ENCODE results near the gene LRRC2. TPM values are rescaled to one million over a fixed set of nuclear protein-coding genes. Genes with fewer than 3 reads are reported as not detected.

Gene LRRC2
- total and polyA plus RNA-seq, 5 donors from 2014 or later, result 1.2 to 3.8 (median 2.4) TPM

- Mint-ChIP-seq H3K4me1 (no peaks in the 10 kb centered on the region), H3K27ac (no peak overlapping the region), H3K9me3 (no peaks in the 10 kb centered on the region), H3K4me3 (no peak overlapping the region), H3K36me3 (no peaks in the 10 kb centered on the region), H3K27me3 (peaks cover 32% of the 10 kb centered on the region)
- Histone ChIP-seq H3K27me3 (ENCODE audit: control insufficient read depth, insufficient read depth, low read length) (peaks cover under 1% of the 10 kb centered on the region), H3K9me3 (ENCODE audit: control insufficient read depth in 2 of 2, low read length in 2 of 2) (no peaks in the 10 kb centered on the region), H3K27ac (ENCODE audit: insufficient read depth, low read length, poor library complexity, severe bottlenecking) (no peak overlapping the region), H3K36me3 (ENCODE audit: control insufficient read depth, insufficient read depth, low read length) (no peaks in the 10 kb centered on the region), H3K4me1 (ENCODE audit: control insufficient read depth, insufficient read depth, low read length, poor library complexity, severe bottlenecking) (no peaks in the 10 kb centered on the region), H3K4me3 (ENCODE audit: low read depth, low read length) (no peak overlapping the region)
- DNase-seq (no peak), ATAC-seq (ENCODE audit: low read depth in 2 of 2) (no peak)
These were observed 41.5 kb upstream of the LRRC2 start for GRCh38 chr3:46607603-46608028.

GRCh38 chr3:46604127-46604526, 38.0 kb upstream of the LRRC2 start:
- H3K4me3 ChIP-seq (ENCODE audit: low read depth, low read length), result no peak overlapping the region
- Mint-ChIP-seq H3K9me3 (peaks cover 0 to 2% (median 0%) of the 10 kb centered on the region in 7 donors), H3K27me3 (peaks cover 17% of the 10 kb centered on the region), H3K4me1 (no peaks in the 10 kb centered on the region), H3K27ac (peak overlapping the region in 1 of 3 donors; percentile 45), H3K4me3 (no peak overlapping the region), H3K36me3 (no peaks in the 10 kb centered on the region)
- H3K36me3 ChIP-seq (ENCODE audit: control insufficient read depth, insufficient read depth, low read length), result no peaks in the 10 kb centered on the region
- DNase-seq (peak in 1 of 3 donors; percentile 11), ATAC-seq (ENCODE audit: low read depth in 2 of 2) (no peak)
- no peaks in the 10 kb centered on the region for H3K9me3 ChIP-seq (ENCODE audit: control insufficient read depth in 2 of 2, low read length in 2 of 2)
- no peaks in the 10 kb centered on the region for H3K27me3 ChIP-seq (ENCODE audit: control insufficient read depth, insufficient read depth, low read length)
- no peak overlapping the region for H3K27ac ChIP-seq (ENCODE audit: insufficient read depth, low read length, poor library complexity, severe bottlenecking)
- no peaks in the 10 kb centered on the region for H3K4me1 ChIP-seq (ENCODE audit: control insufficient read depth, insufficient read depth, low read length, poor library complexity, severe bottlenecking)

GRCh38 chr3:46603446-46604046, 37.4 kb upstream of the LRRC2 start:
- Histone ChIP-seq H3K4me3 (ENCODE audit: low read depth, low read length) (no peak overlapping the region), H3K27ac (ENCODE audit: insufficient read depth, low read length, poor library complexity, severe bottlenecking) (no peak overlapping the region), H3K27me3 (ENCODE audit: control insufficient read depth, insufficient read depth, low read length) (no peaks in the 10 kb centered on the region), H3K36me3 (ENCODE audit: control insufficient read depth, insufficient read depth, low read length) (no peaks in the 10 kb centered on the region), H3K9me3 (ENCODE audit: control insufficient read depth in 2 of 2, low read length in 2 of 2) (no peaks in the 10 kb centered on the region), H3K4me1 (ENCODE audit: control insufficient read depth, insufficient read depth, low read length, poor library complexity, severe bottlenecking) (no peaks in the 10 kb centered on the region)
- H3K27ac Mint-ChIP-seq, result no peak overlapping the region
- H3K9me3 Mint-ChIP-seq, result peaks cover 0 to 2% (median 0%) of the 10 kb centered on the region in 7 donors
- no peak for DNase-seq
- no peaks in the 10 kb centered on the region for H3K36me3 Mint-ChIP-seq
- H3K4me3 Mint-ChIP-seq, result no peak overlapping the region
- H3K27me3 Mint-ChIP-seq, result peaks cover 14% of the 10 kb centered on the region
- ATAC-seq (ENCODE audit: low read depth in 2 of 2), result no peak
- H3K4me1 Mint-ChIP-seq, result no peaks in the 10 kb centered on the region

GRCh38 chr3:46599590-46599989, 33.5 kb upstream of the LRRC2 start:
- Mint-ChIP-seq H3K36me3 (no peaks in the 10 kb centered on the region), H3K4me3 (no peak overlapping the region), H3K27me3 (peaks cover 19% of the 10 kb centered on the region), H3K4me1 (no peaks in the 10 kb centered on the region), H3K27ac (no peak overlapping the region), H3K9me3 (peaks cover 0 to 2% (median 0%) of the 10 kb centered on the region in 7 donors)
- H3K27me3 ChIP-seq (ENCODE audit: control insufficient read depth, insufficient read depth, low read length), result peaks cover 2% of the 10 kb centered on the region
- DNase-seq (no peak), ATAC-seq (ENCODE audit: low read depth in 2 of 2) (no peak)
- H3K4me3 ChIP-seq (ENCODE audit: low read depth, low read length), result no peak overlapping the region
- H3K27ac ChIP-seq (ENCODE audit: insufficient read depth, low read length, poor library complexity, severe bottlenecking), result no peak overlapping the region
- no peaks in the 10 kb centered on the region for H3K4me1 ChIP-seq (ENCODE audit: control insufficient read depth, insufficient read depth, low read length, poor library complexity, severe bottlenecking)
- no peaks in the 10 kb centered on the region for H3K36me3 ChIP-seq (ENCODE audit: control insufficient read depth, insufficient read depth, low read length)
- no peaks in the 10 kb centered on the region for H3K9me3 ChIP-seq (ENCODE audit: control insufficient read depth in 2 of 2, low read length in 2 of 2)

GRCh38 chr3:46595819-46596314, 29.8 kb upstream of the LRRC2 start:
- no peak overlapping the region for H3K4me3 ChIP-seq (ENCODE audit: low read depth, low read length)
- H3K36me3 ChIP-seq (ENCODE audit: control insufficient read depth, insufficient read depth, low read length), result no peaks in the 10 kb centered on the region
- Mint-ChIP-seq H3K36me3 (no peaks in the 10 kb centered on the region), H3K9me3 (peaks cover 0 to 2% (median 0%) of the 10 kb centered on the region in 7 donors), H3K4me3 (no peak overlapping the region), H3K27ac (no peak overlapping the region), H3K4me1 (no peaks in the 10 kb centered on the region), H3K27me3 (peaks cover 30% of the 10 kb centered on the region)
- no peaks in the 10 kb centered on the region for H3K9me3 ChIP-seq (ENCODE audit: control insufficient read depth in 2 of 2, low read length in 2 of 2)
- peaks cover 2% of the 10 kb centered on the region for H3K27me3 ChIP-seq (ENCODE audit: control insufficient read depth, insufficient read depth, low read length)
- no peaks in the 10 kb centered on the region for H3K4me1 ChIP-seq (ENCODE audit: control insufficient read depth, insufficient read depth, low read length, poor library complexity, severe bottlenecking)
- H3K27ac ChIP-seq (ENCODE audit: insufficient read depth, low read length, poor library complexity, severe bottlenecking), result no peak overlapping the region
- ATAC-seq (ENCODE audit: low read depth in 2 of 2), result no peak
- no peak for DNase-seq

GRCh38 chr3:46594723-46595122, 28.6 kb upstream of the LRRC2 start:
- no peak overlapping the region for H3K27ac Mint-ChIP-seq
- no peak for ATAC-seq (ENCODE audit: low read depth in 2 of 2)

GRCh38 chr3:46593979-46594378, 27.9 kb upstream of the LRRC2 start:
- Mint-ChIP-seq H3K4me1 (no peaks in the 10 kb centered on the region), H3K27me3 (peaks cover 36% of the 10 kb centered on the region), H3K36me3 (no peaks in the 10 kb centered on the region), H3K4me3 (no peak overlapping the region), H3K27ac (no peak overlapping the region), H3K9me3 (peaks cover 0 to 3% (median 0%) of the 10 kb centered on the region in 7 donors)
- H3K27me3 ChIP-seq (ENCODE audit: control insufficient read depth, insufficient read depth, low read length), result peaks cover 2% of the 10 kb centered on the region
- H3K4me1 ChIP-seq (ENCODE audit: control insufficient read depth, insufficient read depth, low read length, poor library complexity, severe bottlenecking), result no peaks in the 10 kb centered on the region
- ATAC-seq (ENCODE audit: low read depth in 2 of 2) (no peak), DNase-seq (no peak)
- no peak overlapping the region for H3K27ac ChIP-seq (ENCODE audit: insufficient read depth, low read length, poor library complexity, severe bottlenecking)
- no peaks in the 10 kb centered on the region for H3K36me3 ChIP-seq (ENCODE audit: control insufficient read depth, insufficient read depth, low read length)
- no peak overlapping the region for H3K4me3 ChIP-seq (ENCODE audit: low read depth, low read length)
- H3K9me3 ChIP-seq (ENCODE audit: control insufficient read depth in 2 of 2, low read length in 2 of 2), result no peaks in the 10 kb centered on the region

More at GRCh38 chr3:46594723-46595122, 28.6 kb upstream of the LRRC2 start:
- H3K27me3 Mint-ChIP-seq, result peaks cover 39% of the 10 kb centered on the region
- DNase-seq, result no peak
- peaks cover 0 to 2% (median 0%) of the 10 kb centered on the region in 7 donors for H3K9me3 Mint-ChIP-seq
- no peaks in the 10 kb centered on the region for H3K9me3 ChIP-seq (ENCODE audit: control insufficient read depth in 2 of 2, low read length in 2 of 2)
- no peak overlapping the region for H3K27ac ChIP-seq (ENCODE audit: insufficient read depth, low read length, poor library complexity, severe bottlenecking)
- H3K36me3 Mint-ChIP-seq, result no peaks in the 10 kb centered on the region
- no peaks in the 10 kb centered on the region for H3K36me3 ChIP-seq (ENCODE audit: control insufficient read depth, insufficient read depth, low read length)
- no peaks in the 10 kb centered on the region for H3K4me1 ChIP-seq (ENCODE audit: control insufficient read depth, insufficient read depth, low read length, poor library complexity, severe bottlenecking)
- no peaks in the 10 kb centered on the region for H3K4me1 Mint-ChIP-seq
- no peak overlapping the region for H3K4me3 Mint-ChIP-seq
- no peak overlapping the region for H3K4me3 ChIP-seq (ENCODE audit: low read depth, low read length)
- peaks cover 2% of the 10 kb centered on the region for H3K27me3 ChIP-seq (ENCODE audit: control insufficient read depth, insufficient read depth, low read length)

GRCh38 chr3:46593274-46593862, 27.3 kb upstream of the LRRC2 start:
- Mint-ChIP-seq H3K27me3 (peaks cover 42% of the 10 kb centered on the region), H3K36me3 (no peaks in the 10 kb centered on the region), H3K27ac (no peak overlapping the region), H3K9me3 (peaks cover 0 to 3% (median 0%) of the 10 kb centered on the region in 7 donors), H3K4me3 (no peak overlapping the region), H3K4me1 (no peaks in the 10 kb centered on the region)
- Histone ChIP-seq H3K9me3 (ENCODE audit: control insufficient read depth in 2 of 2, low read length in 2 of 2) (no peaks in the 10 kb centered on the region), H3K36me3 (ENCODE audit: control insufficient read depth, insufficient read depth, low read length) (no peaks in the 10 kb centered on the region), H3K27me3 (ENCODE audit: control insufficient read depth, insufficient read depth, low read length) (peaks cover 2% of the 10 kb centered on the region), H3K27ac (ENCODE audit: insufficient read depth, low read length, poor library complexity, severe bottlenecking) (no peak overlapping the region), H3K4me1 (ENCODE audit: control insufficient read depth, insufficient read depth, low read length, poor library complexity, severe bottlenecking) (no peaks in the 10 kb centered on the region), H3K4me3 (ENCODE audit: low read depth, low read length) (no peak overlapping the region)
- ATAC-seq (ENCODE audit: low read depth in 2 of 2) (no peak), DNase-seq (no peak)

Data from CD4-positive, CD25-positive, alpha-beta regulatory T cell (primary cell).